ENCODE measurements around the gene HECTD4. TPM values are rescaled to one million over a fixed set of nuclear protein-coding genes. Genes with fewer than 3 reads are reported as not detected.

Gene HECTD4
- polyA plus RNA-seq, 1 donor from 2014 or later = 15.8 TPM

GRCh38 chr12:112305951-112306350 is 76.3 kb downstream of the HECTD4 start:
- Histone ChIP-seq H3K4me3 (ENCODE audit: low read length) (no peak overlapping the region), H3K9ac (ENCODE audit: low read length) (no peak overlapping the region), H3K27me3 (ENCODE audit: insufficient read depth, low read depth, low read length) (no peaks in the 10 kb centered on the region), H3K9me2 (ENCODE audit: insufficient read depth, low read length) (no peaks in the 10 kb centered on the region), H3K36me3 (ENCODE audit: insufficient read depth, low read length) (peaks cover 7% of the 10 kb centered on the region), H4K20me1 (ENCODE audit: insufficient read depth) (no peaks in the 10 kb centered on the region), H3K9me3 (ENCODE audit: low read length) (no peaks in the 10 kb centered on the region), H3K79me2 (replicated peaks; ENCODE audit: insufficient read depth, low read length) (no peaks in the 10 kb centered on the region), H3F3A (ENCODE audit: insufficient read depth, low read length, poor library complexity, severe bottlenecking) (no peaks in the 10 kb centered on the region), H3K27ac (ENCODE audit: low read length) (no peak overlapping the region), H2AFZ (ENCODE audit: low read depth, low read length) (no peak overlapping the region), H3K4me2 (ENCODE audit: low read length) (no peak overlapping the region)
- TF ChIP-seq REST (IDR thresholded peaks at IDR 0.05; ENCODE audit: borderline replicate concordance) (no peak), SMC3 (conservative IDR thresholded peaks at IDR 0.05; ENCODE audit: poor library complexity) (no peak), EZH2 (IDR thresholded peaks at IDR 0.05; ENCODE audit: borderline replicate concordance, insufficient read depth, low read length, poor library complexity, severe bottlenecking) (no peak), RAD21 (conservative IDR thresholded peaks at IDR 0.05) (no peak), EP300 (conservative IDR thresholded peaks at IDR 0.05; ENCODE audit: poor library complexity, severe bottlenecking) (no peak), CTCF (IDR thresholded peaks at IDR 0.05; ENCODE audit: poor library complexity, severe bottlenecking) (no peak), TAF1 (IDR thresholded peaks at IDR 0.05; ENCODE audit: low read depth) (no peak), POLR2AphosphoS5 (IDR thresholded peaks at IDR 0.05) (no peak), MXI1 (conservative IDR thresholded peaks at IDR 0.05; ENCODE audit: poor library complexity, severe bottlenecking) (no peak)

- H4K20me1 ChIP-seq (ENCODE audit: insufficient read depth) = no peaks in the 10 kb centered on the region
- H3K36me3 ChIP-seq (ENCODE audit: insufficient read depth, low read length) = peaks cover 7% of the 10 kb centered on the region
- H3K9me3 ChIP-seq (ENCODE audit: low read length) = no peaks in the 10 kb centered on the region
- H3K4me3 ChIP-seq (ENCODE audit: low read length) = no peak overlapping the region
- no peaks in the 10 kb centered on the region for H3K9me2 ChIP-seq (ENCODE audit: insufficient read depth, low read length)
- no peak overlapping the region for H3K4me2 ChIP-seq (ENCODE audit: low read length)
- no peak overlapping the region for H3K9ac ChIP-seq (ENCODE audit: low read length)
- no peaks in the 10 kb centered on the region for H3F3A ChIP-seq (ENCODE audit: insufficient read depth, low read length, poor library complexity, severe bottlenecking)
- no peaks in the 10 kb centered on the region for H3K79me2 ChIP-seq (replicated peaks; ENCODE audit: insufficient read depth, low read length)
- no peak overlapping the region for H2AFZ ChIP-seq (ENCODE audit: low read depth, low read length)
- no peaks in the 10 kb centered on the region for H3K27me3 ChIP-seq (ENCODE audit: insufficient read depth, low read depth, low read length)
- H3K27ac ChIP-seq (ENCODE audit: low read length) = no peak overlapping the region
- no peak for TF ChIP-seq TAF1 (IDR thresholded peaks at IDR 0.05; ENCODE audit: low read depth)
- no peak for TF ChIP-seq SMC3 (conservative IDR thresholded peaks at IDR 0.05; ENCODE audit: poor library complexity)
- TF ChIP-seq EP300 (conservative IDR thresholded peaks at IDR 0.05; ENCODE audit: poor library complexity, severe bottlenecking) = no peak
- no peak for TF ChIP-seq CTCF (IDR thresholded peaks at IDR 0.05; ENCODE audit: poor library complexity, severe bottlenecking)
Observed at GRCh38 chr12:112304436-112304835, 77.8 kb downstream of the HECTD4 start.

Measured in neural cell (in vitro differentiated cells).